Smooth muscle cell of the pulmonary artery (primary cell): ENCODE measurements around the gene HNRNPA1. TPM values are rescaled to one million over a fixed set of nuclear protein-coding genes. Genes with fewer than 3 reads are reported as not detected.

Source experiments
- total RNA-seq: library from RNA; depleted of rRNA; stranded (reverse); fragments of >200 nt; gene quantifications from 2 replicates; pipeline ENCODE4 v1.2.3, GENCODE V29; 2014

The HNRNPA1 gene
- total RNA-seq = 136 and 210 TPM in 2 replicates

GRCh38 chr12:54280468-54281260 lies at the start of gene HNRNPA1:
HNRNPA1 (plus strand) TSS chr12:54280726; CDS start chr12:54280808, 82 bp downstream.

GRCh38 chr12:54279632-54280467 lies 676 bp upstream of the HNRNPA1 start, which contains the start of gene CBX5:
CBX5 (minus strand) TSS chr12:54280122; CDS start chr12:54257650, 22,472 bp downstream.

GRCh38 chr12:54300732-54301427 lies 20.4 kb downstream of the HNRNPA1 start, which contains the start of gene NFE2:
NFE2 (minus strand) TSS chr12:54301015; CDS start chr12:54295248, 5,767 bp downstream.

GRCh38 chr12:54324617-54325441 lies 44.3 kb downstream of the HNRNPA1 start, which contains the start of gene COPZ1:
COPZ1 (plus strand) TSS chr12:54325131; CDS start chr12:54325164, 33 bp downstream.

Other genes with a start within 250 kb of the HNRNPA1 start
- 0.33 and 0.39 TPM in 2 replicates for gene HOXC5, start 247.7 kb upstream of the HNRNPA1 start, total RNA-seq
- gene HOXC4, start 226.9 kb upstream of the HNRNPA1 start, total RNA-seq = 0.79 and 1.2 TPM in 2 replicates
- gene SMUG1, start 91.7 kb upstream of the HNRNPA1 start, total RNA-seq = 22.5 and 30.4 TPM in 2 replicates
- 39.0 and 47.0 TPM in 2 replicates for gene CBX5, start 604 bp upstream of the HNRNPA1 start, total RNA-seq
- 0.07 and 0.10 TPM in 2 replicates for gene NFE2, start 20.3 kb downstream of the HNRNPA1 start, total RNA-seq
- 111 and 116 TPM in 2 replicates for gene COPZ1, start 44.4 kb downstream of the HNRNPA1 start, total RNA-seq
- gene GPR84, start 83.8 kb downstream of the HNRNPA1 start, total RNA-seq = 0.07 and 0.13 TPM in 2 replicates
- gene ZNF385A, start 104.0 kb downstream of the HNRNPA1 start, total RNA-seq = 1.8 and 2.2 TPM in 2 replicates
- gene ITGA5, start 138.5 kb downstream of the HNRNPA1 start, total RNA-seq = 589 and 1,116 TPM in 2 replicates
- 1.1 TPM in 1 of 2 replicates, not detected in the other for gene GTSF1, start 192.9 kb downstream of the HNRNPA1 start, total RNA-seq
- gene NCKAP1L, start 217.0 kb downstream of the HNRNPA1 start, total RNA-seq = 0.03 TPM in 1 of 2 replicates, not detected in the other